IPS-NIHi7 (cell line): ENCODE data around the gene RAPSN.
A peak's percentile ranks its signal among the peaks of the same experiment; 100 is the strongest.

Source experiments
- DNase-seq: peaks from one replicate; pipeline ENCODE4 v3.0.0; 2012; ENCODE audit warnings: mixed read lengths; ENCODE audit errors: extremely low spot score

RAPSN gene

DNA sequence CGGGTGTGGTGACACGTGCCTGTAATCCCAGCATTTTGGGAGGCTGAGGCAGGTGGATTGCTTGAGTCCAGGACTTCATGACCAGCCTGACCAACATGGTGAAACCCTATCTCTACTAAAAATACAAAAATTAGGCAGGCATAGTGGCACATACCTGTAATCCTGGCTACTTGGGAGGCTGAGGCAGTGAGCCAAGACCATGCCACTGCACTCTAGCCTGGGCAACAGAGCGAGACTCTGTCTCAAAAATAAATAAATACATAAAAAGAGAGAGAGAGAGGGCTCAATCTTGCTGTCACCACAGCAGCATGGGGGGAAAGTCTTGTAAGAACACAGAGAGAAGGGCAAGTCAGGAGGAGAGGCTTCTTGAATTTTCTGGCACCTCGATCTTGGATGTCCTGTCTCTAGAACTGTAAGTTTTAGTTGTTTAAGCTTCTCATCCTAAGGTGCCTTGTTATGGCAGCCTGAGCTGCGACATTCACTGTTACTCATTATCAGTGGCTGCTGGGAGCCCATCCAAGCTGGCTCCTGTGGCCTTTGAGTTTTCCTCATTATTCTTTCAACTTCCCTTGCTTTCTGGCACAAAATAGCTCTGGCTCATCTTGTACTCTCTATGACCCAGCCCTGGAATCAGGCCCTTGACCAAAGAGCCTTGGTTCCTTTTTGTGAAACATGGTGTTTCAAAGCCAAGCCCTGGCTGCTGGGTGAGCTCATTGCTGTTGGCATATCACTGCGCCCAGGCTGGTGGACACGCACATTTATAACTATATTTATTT is 14.7 kb downstream of the RAPSN start:
- no peak for DNase-seq

GRCh38 chr11:47433157-47433556 is 15.8 kb downstream of the RAPSN start:
- DNase-seq, result no peak

DNA sequence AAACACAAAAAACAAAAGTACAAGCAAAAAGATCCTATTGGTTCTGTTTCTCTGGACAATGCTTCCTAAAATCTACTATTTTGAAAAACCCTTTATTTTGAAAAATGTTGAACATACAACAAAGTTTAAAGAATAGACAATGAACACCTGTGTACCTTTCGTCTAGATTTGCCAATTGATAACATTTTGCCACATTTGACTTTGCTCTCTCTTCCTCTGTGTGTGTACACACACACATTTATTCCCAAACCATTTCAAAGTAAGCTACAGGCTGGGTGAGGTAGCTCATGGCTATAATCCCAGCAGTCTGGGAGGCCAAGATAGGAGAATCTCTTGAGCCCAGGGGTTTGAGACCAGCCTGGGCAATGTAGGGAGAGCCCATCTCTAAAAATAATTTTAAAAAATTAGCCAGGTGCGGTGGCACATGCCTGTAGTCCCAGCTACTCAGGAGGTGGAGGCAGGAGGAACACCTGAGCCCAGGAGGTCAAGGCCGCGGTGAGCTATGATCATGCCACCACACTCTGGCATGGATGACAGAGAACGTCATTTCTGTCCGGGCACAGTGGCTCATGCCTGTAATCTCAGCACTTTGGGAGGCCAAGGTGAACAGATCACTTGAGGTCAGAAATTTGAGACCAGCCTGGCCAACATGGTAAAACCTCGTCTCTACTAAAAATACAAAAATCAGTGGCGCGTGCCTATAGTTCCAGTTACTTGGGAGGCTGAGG is 17.4 kb downstream of the RAPSN start:
- DNase-seq, result no peak

DNA sequence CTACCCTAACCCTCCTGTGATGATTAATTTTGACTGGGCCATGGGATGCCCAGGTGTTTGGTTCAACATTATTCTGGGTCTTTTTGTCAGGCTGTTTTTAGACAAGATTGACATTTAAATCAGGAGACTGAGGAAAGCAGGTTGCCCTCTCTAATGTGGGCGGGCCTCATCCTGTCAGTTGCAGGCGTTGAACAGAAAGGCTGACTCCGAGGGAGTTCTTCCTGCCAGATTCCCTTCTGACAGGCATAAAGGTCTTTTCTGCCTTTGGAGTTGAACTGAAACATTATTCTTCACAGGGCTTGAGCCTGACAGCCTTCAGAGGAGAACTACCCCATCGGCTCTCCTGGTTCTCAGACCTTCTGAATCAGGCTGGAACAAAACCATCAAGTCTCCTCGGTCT is 18.4 kb downstream of the RAPSN start:
- no peak for DNase-seq

- peak; percentile 98 for DNase-seq
Measured at GRCh38 chr11:47426062-47426956, 22.6 kb downstream of the RAPSN start, which contains the start of gene PSMC3. TSS of gene PSMC3 (minus strand) at chr11:47426439. CDS start at chr11:47426279, 160 bp downstream.

- no peak for DNase-seq
Measured at GRCh38 chr11:47425611-47426010, 23.3 kb downstream of the RAPSN start.

DNA sequence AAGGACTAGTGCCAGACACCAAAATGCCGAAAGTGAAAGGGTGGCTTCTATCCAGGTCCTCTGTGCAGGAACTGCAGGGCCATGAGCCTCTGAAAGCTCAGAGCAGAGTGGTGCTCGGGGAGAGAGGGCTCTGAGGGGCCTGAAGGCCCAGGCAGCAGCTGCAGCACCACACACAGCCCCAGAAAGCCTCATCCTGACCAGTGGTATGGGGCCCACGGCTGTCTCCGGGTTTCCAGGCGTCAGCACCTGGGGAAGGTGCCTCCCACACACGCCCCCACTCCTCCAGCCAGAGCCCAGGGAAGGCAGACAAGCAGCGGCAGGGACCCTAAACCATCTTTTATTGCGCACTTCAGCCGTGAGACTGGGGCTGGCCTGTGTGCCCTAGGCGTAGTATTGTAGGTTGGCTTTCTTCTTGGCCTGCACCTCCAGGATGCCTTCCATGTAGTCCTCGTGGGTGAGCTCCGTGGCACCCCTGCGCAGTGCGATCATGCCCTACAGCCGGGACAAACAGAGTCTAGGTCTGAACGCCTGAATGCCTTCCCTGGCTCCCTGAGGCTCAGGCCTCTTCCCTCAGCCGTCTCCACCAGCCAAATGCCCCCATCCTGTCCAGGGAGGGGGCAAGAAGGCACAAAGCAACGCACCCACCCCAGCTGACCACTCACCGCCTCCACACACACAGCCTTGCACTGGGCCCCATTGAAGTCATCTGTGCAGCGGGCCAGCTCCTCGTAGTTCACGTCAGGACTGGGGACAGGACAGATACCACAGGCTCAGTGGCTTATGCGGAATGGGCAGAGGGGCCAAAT is 30.3 kb downstream of the RAPSN start:
- DNase-seq, result no peak

GRCh38 chr11:47417712-47418111 is 31.2 kb downstream of the RAPSN start:
- DNase-seq, result no peak

DNA sequence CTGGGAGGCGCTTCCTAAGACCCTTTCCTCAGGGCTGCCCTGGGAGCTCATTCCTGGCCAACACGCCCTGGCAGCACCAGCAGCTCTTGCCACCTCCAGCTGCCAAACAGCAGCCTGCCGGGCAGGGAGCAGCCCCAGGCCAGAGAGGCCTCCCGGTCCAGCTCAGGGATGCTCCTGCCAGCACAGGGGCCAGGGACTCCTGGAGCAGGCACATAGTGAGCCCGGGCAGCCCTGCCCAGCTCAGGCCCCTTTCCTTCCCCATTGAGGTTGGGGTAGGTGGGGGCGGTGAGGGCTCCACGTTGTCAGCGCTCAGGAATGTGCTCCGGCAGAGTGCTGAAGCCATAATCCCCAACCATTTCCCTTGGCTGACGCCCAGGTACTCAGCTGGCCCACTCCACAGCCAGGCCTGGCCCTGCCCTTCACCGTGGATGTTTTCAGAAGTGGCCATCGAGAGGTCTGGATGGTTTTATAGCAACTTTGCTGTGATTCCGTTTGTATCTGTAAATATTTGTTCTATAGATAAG is 32.9 kb downstream of the RAPSN start:
- peak; percentile 53 for DNase-seq

DNA sequence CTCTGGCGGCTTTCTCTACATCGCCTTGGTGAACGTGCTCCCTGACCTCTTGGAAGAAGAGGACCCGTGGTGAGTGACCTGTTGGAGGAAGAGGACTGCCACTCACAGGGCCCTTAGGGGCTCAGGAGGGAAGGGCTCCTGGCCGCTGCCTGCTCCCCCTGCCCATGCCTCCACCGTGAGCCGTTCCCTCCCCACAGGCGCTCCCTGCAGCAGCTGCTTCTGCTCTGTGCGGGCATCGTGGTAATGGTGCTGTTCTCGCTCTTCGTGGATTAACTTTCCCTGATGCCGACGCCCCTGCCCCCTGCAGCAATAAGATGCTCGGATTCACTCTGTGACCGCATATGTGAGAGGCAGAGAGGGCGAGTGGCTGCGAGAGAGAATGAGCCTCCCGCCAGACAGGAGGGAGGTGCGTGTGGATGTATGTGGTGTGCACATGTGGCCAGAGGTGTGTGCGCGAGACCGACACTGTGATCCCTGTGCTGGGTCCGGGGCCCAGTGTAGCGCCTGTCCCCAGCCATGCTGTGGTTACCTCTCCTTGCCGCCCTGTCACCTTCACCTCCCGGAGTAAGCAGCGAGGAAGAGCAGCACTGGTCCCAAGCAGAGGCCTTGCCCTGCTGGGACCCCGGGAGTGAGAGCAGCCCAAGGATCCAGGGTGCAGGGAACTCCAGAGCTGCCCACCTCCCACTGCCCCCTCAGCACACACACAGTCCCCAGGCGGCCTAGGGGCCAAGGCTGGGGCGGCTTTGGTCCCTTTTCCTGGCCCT is 33.7 kb downstream of the RAPSN start:
- no peak for DNase-seq

DNA sequence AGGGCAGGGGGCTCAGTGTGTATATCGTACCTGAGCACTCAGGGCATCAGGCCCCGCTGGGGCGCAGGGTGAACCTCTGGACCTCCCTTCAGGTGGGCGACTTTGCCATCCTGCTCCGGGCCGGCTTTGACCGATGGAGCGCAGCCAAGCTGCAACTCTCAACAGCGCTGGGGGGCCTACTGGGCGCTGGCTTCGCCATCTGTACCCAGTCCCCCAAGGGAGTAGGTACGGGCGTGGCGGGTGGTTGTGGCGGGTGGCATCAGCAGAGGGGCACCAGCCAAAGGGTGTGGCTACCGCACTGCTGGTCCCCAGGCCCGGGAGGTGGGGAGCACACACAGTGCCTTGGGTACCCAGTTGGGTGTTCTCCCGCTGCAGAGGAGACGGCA is 34.3 kb downstream of the RAPSN start:
- DNase-seq, result no peak

GRCh38 chr11:47413908-47414684 is 34.8 kb downstream of the RAPSN start:
- no peak for DNase-seq

DNA sequence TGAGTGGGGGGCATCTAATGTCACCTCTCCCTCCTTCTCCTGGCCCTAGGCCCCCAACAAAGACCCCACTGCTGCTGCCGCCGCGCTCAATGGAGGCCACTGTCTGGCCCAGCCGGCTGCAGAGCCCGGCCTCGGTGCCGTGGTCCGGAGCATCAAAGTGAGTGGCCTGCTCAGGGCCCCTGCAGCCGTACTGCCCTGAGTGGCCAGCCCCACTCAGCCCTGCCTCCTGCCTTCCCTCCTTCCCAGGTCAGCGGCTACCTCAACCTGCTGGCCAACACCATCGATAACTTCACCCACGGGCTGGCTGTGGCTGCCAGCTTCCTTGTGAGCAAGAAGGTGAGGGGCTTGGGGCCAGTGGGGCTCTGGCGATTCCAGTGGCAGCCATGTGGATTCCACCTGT is 35.6 kb downstream of the RAPSN start:
- DNase-seq, result no peak

- DNase-seq, result peak; percentile 74
Measured at GRCh38 chr11:47411884-47412746, 36.8 kb downstream of the RAPSN start.

- DNase-seq, result no peak
Measured at GRCh38 chr11:47410370-47411264, 38.3 kb downstream of the RAPSN start.

- no peak for DNase-seq
Measured at GRCh38 chr11:47409440-47410369, 39.2 kb downstream of the RAPSN start.
